Mesendoderm (in vitro differentiated cells): ENCODE results near the gene IRAK3.

Experiments
- DNase-seq: peaks from one replicate; pipeline ENCODE4 v3.0.0; 2013
- H2AK5ac ChIP-seq: 2 replicates; pipeline ENCODE4 v1.6.1; 2013; ENCODE audit warnings: low read length, inconsistent platforms
- H2BK120ac ChIP-seq: 2 replicates; pipeline ENCODE4 v1.6.1; 2013; ENCODE audit warnings: low read depth, mild to moderate bottlenecking, low read length, moderate library complexity, mixed read lengths
- H2BK15ac ChIP-seq: replicated peaks from 2 replicates; pipeline ENCODE4 v1.6.1; 2013; ENCODE audit warnings: low read depth, mild to moderate bottlenecking, moderate library complexity
- H2BK5ac ChIP-seq: 2 replicates; pipeline ENCODE4 v1.6.1; 2013; ENCODE audit warnings: low read length, inconsistent platforms
- H3K18ac ChIP-seq: 2 replicates; pipeline ENCODE4 v1.6.1; 2013; ENCODE audit warnings: mild to moderate bottlenecking, low read length, mixed read lengths
- H3K23ac ChIP-seq: one replicate; pipeline ENCODE4 v1.6.1; 2013; ENCODE audit warnings: low read length
- H3K27ac ChIP-seq: 2 replicates; pipeline ENCODE4 v1.5.1; 2013; ENCODE audit warnings: low read depth, mild to moderate bottlenecking, inconsistent platforms, low read length, moderate library complexity
- H3K27me3 ChIP-seq: 2 replicates; pipeline ENCODE4 v1.6.1; 2013; ENCODE audit warnings: low read length, control low read depth, mild to moderate bottlenecking, inconsistent platforms; ENCODE audit not compliant: insufficient read depth, poor library complexity
- H3K36me3 ChIP-seq: 2 replicates; pipeline ENCODE4 v1.6.1; 2013; ENCODE audit warnings: low read length, inconsistent platforms; ENCODE audit not compliant: control insufficient read depth, insufficient read depth
- H3K4ac ChIP-seq: one replicate; pipeline ENCODE4 v1.6.1; 2013; ENCODE audit warnings: low read depth, mild to moderate bottlenecking, low read length, moderate library complexity
- H3K4me1 ChIP-seq: 2 replicates; pipeline ENCODE4 v1.6.1; 2013; ENCODE audit warnings: low read depth, low read length, inconsistent platforms; ENCODE audit not compliant: control insufficient read depth
- H3K4me2 ChIP-seq: 2 replicates; pipeline ENCODE4 v1.6.1; 2013; ENCODE audit warnings: low read length
- H3K4me3 ChIP-seq: 2 replicates; pipeline ENCODE4 v1.5.1; 2013; ENCODE audit warnings: mild to moderate bottlenecking, low read length
- H3K56ac ChIP-seq: one replicate; pipeline ENCODE4 v1.6.1; 2013; ENCODE audit warnings: low read length
- H3K79me1 ChIP-seq: 2 replicates; pipeline ENCODE4 v1.6.1; 2013; ENCODE audit warnings: low read length, inconsistent platforms
- H3K79me2 ChIP-seq: 2 replicates; pipeline ENCODE4 v1.6.1; 2013; ENCODE audit warnings: mild to moderate bottlenecking, low read length; ENCODE audit not compliant: control insufficient read depth, insufficient read depth
- H3K9ac ChIP-seq: 2 replicates; pipeline ENCODE4 v1.6.1; 2013; ENCODE audit warnings: low read length, inconsistent platforms
- H4K5ac ChIP-seq: one replicate; pipeline ENCODE4 v1.6.1; 2013; ENCODE audit warnings: low read length
- H4K8ac ChIP-seq: one replicate; pipeline ENCODE4 v1.6.1; 2013; ENCODE audit warnings: low read depth, mild to moderate bottlenecking, control low read depth, low read length, moderate library complexity
- WGBS: extraction: QIAGEN DNeasy Blood & Tissue Kit; methylation state at CpG from one replicate; pipeline ENCODE4 v1.1.7; 2013; ENCODE audit warnings: low lambda C conversion rate, missing lambda C conversion rate; ENCODE audit not compliant: insufficient coverage; ENCODE audit errors: extremely low coverage; 5-methylcytosine and 5-hydroxymethylcytosine counted together

Gene IRAK3

GRCh38 chr12:66243911-66244310 lies 54.9 kb downstream of the IRAK3 start:
- DNase-seq: no peak
- peaks cover 7% of the 10 kb centered on the region for H3K4me1 ChIP-seq
- H3K79me1 ChIP-seq: no peaks in the 10 kb centered on the region
- no CpG with 5 or more reads among the region's 2 CpGs for WGBS
- no peak overlapping the region for H2BK120ac ChIP-seq
- no peak overlapping the region for H3K4me3 ChIP-seq
- no peak overlapping the region for H2BK15ac ChIP-seq
- no peak overlapping the region for H3K4me2 ChIP-seq
- H3K4ac ChIP-seq: no peak overlapping the region
- H3K9ac ChIP-seq: no peak overlapping the region
- H4K5ac ChIP-seq: no peak overlapping the region
- no peak overlapping the region for H3K23ac ChIP-seq
- no peaks in the 10 kb centered on the region for H3K27me3 ChIP-seq
- no peak overlapping the region for H4K8ac ChIP-seq
- no peak overlapping the region for H3K56ac ChIP-seq
- H3K18ac ChIP-seq: no peak overlapping the region
- H2AK5ac ChIP-seq: no peak overlapping the region
- no peaks in the 10 kb centered on the region for H3K36me3 ChIP-seq
- H3K27ac ChIP-seq: no peak overlapping the region
- H3K79me2 ChIP-seq: no peaks in the 10 kb centered on the region
- no peak overlapping the region for H2BK5ac ChIP-seq

GRCh38 chr12:66244446-66244845 lies 55.4 kb downstream of the IRAK3 start:
- no peak overlapping the region for H3K56ac ChIP-seq
- no peak overlapping the region for H3K4me2 ChIP-seq
- H3K27ac ChIP-seq: no peak overlapping the region
- H2AK5ac ChIP-seq: no peak overlapping the region
- H3K36me3 ChIP-seq: no peaks in the 10 kb centered on the region
- H3K4ac ChIP-seq: no peak overlapping the region
- H3K27me3 ChIP-seq: no peaks in the 10 kb centered on the region
- H4K8ac ChIP-seq: no peak overlapping the region
- H4K5ac ChIP-seq: no peak overlapping the region
- no peaks in the 10 kb centered on the region for H3K79me2 ChIP-seq
- H2BK5ac ChIP-seq: no peak overlapping the region
- no peak overlapping the region for H3K4me3 ChIP-seq
- no peak overlapping the region for H3K23ac ChIP-seq
- no peak overlapping the region for H2BK15ac ChIP-seq
- peaks cover 7% of the 10 kb centered on the region for H3K4me1 ChIP-seq
- no peak overlapping the region for H2BK120ac ChIP-seq
- no peak for DNase-seq
- no peak overlapping the region for H3K18ac ChIP-seq
- H3K79me1 ChIP-seq: no peaks in the 10 kb centered on the region
- H3K9ac ChIP-seq: no peak overlapping the region
- WGBS: no CpG with 5 or more reads among the region's 1 CpG

- no peak overlapping the region for H3K4ac ChIP-seq
- H3K79me2 ChIP-seq: no peaks in the 10 kb centered on the region
- DNase-seq: no peak
- no peak overlapping the region for H2BK120ac ChIP-seq
- no peak overlapping the region for H4K8ac ChIP-seq
- H3K79me1 ChIP-seq: no peaks in the 10 kb centered on the region
- H2BK15ac ChIP-seq: no peak overlapping the region
- no peak overlapping the region for H3K4me3 ChIP-seq
- no peak overlapping the region for H2AK5ac ChIP-seq
- no peak overlapping the region for H3K23ac ChIP-seq
- no peak overlapping the region for H3K9ac ChIP-seq
- no peak overlapping the region for H3K4me2 ChIP-seq
- no peaks in the 10 kb centered on the region for H3K36me3 ChIP-seq
- H3K18ac ChIP-seq: no peak overlapping the region
- no peak overlapping the region for H4K5ac ChIP-seq
- no peaks in the 10 kb centered on the region for H3K4me1 ChIP-seq
- H2BK5ac ChIP-seq: no peak overlapping the region
- no peak overlapping the region for H3K27ac ChIP-seq
- H3K56ac ChIP-seq: no peak overlapping the region
- no peaks in the 10 kb centered on the region for H3K27me3 ChIP-seq
Observed at GRCh38 chr12:66247741-66248140, 58.7 kb downstream of the IRAK3 start.

DNA sequence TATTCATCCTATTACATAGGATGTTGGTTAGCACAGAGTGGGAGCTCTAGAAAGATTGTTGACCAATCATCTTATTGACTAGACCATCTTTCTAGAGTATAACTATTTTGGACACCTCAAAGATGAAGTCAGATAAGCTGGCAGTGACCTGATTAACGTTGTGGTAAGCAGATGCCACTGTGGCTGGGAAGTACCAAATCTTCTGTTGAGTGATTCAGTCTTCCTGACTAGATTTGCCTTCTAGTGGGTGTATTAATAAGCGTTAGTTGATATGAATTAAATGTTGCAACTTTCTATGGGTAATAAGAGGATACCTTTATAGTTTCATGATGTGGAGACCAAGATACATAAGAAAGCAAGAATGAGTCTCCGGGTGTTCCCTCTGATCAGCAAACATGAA lies 62.0 kb downstream of the IRAK3 start:
- Histone ChIP-seq H4K5ac (no peak overlapping the region), H3K9ac (no peak overlapping the region), H3K79me2 (no peaks in the 10 kb centered on the region), H2BK15ac (no peak overlapping the region), H3K4me2 (no peak overlapping the region), H3K4ac (no peak overlapping the region), H3K79me1 (no peaks in the 10 kb centered on the region), H3K36me3 (no peaks in the 10 kb centered on the region), H2BK5ac (no peak overlapping the region), H4K8ac (no peak overlapping the region), H3K4me1 (no peaks in the 10 kb centered on the region), H2AK5ac (no peak overlapping the region), H3K23ac (no peak overlapping the region), H3K18ac (no peak overlapping the region), H3K56ac (no peak overlapping the region), H3K4me3 (no peak overlapping the region), H3K27me3 (no peaks in the 10 kb centered on the region), H3K27ac (no peak overlapping the region), H2BK120ac (no peak overlapping the region)
- WGBS: no CpG with 5 or more reads among the region's 3 CpGs
- no peak for DNase-seq

DNA sequence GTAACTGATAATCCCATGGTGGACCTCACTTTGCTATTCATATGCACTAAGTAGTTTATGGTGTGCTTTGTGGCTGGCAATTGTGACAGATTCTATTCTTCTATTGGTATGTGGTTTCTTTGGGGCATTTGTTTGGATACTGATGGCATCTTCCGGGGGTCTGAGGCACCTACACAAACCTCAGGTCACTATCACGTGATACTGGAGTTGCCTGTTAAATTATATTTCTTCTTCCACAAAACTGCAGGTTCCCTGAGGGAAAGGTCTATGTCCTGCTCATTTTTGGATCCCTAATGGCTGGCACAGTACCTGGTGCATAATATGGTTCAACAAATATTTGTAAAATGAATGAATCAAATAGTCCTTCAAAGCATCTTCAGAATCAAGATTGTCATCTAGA lies 63.8 kb downstream of the IRAK3 start:
- Histone ChIP-seq H3K4me1 (no peaks in the 10 kb centered on the region), H4K8ac (no peak overlapping the region), H3K18ac (no peak overlapping the region), H3K27me3 (no peaks in the 10 kb centered on the region), H3K9ac (no peak overlapping the region), H3K4me2 (no peak overlapping the region), H3K27ac (no peak overlapping the region), H2AK5ac (no peak overlapping the region), H3K56ac (no peak overlapping the region), H3K4me3 (no peak overlapping the region), H3K79me1 (no peaks in the 10 kb centered on the region), H2BK15ac (no peak overlapping the region), H3K4ac (no peak overlapping the region), H2BK5ac (no peak overlapping the region), H4K5ac (no peak overlapping the region), H3K23ac (no peak overlapping the region), H3K36me3 (no peaks in the 10 kb centered on the region), H3K79me2 (no peaks in the 10 kb centered on the region), H2BK120ac (no peak overlapping the region)
- WGBS: no CpG with 5 or more reads among the region's 2 CpGs
- no peak for DNase-seq

DNA sequence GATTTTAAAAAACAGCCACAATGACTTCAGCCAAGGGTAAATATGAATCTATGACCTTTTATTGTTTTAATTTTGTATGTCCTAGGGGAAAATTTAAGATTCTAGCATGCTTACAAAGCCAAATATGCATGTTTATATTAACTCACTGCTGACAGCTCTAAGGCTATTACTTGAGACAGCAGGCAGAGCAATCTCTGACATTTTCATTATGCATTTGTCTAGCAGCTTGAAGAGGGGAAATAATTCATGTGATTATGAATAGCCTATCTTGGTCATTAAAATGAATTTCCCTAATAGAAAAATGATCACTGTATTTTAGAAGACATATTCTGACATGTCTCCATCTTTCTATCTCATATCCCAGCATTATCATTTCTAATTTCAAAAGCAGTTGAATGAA lies 66.7 kb downstream of the IRAK3 start:
- Histone ChIP-seq H3K56ac (no peak overlapping the region), H3K36me3 (no peaks in the 10 kb centered on the region), H3K4me2 (no peak overlapping the region), H4K8ac (no peak overlapping the region), H3K18ac (no peak overlapping the region), H3K27me3 (no peaks in the 10 kb centered on the region), H3K79me1 (no peaks in the 10 kb centered on the region), H3K79me2 (no peaks in the 10 kb centered on the region), H3K4me1 (no peaks in the 10 kb centered on the region), H3K4ac (no peak overlapping the region), H2BK15ac (no peak overlapping the region), H3K9ac (no peak overlapping the region), H2BK5ac (no peak overlapping the region), H2AK5ac (no peak overlapping the region), H4K5ac (no peak overlapping the region), H3K27ac (no peak overlapping the region), H2BK120ac (no peak overlapping the region), H3K4me3 (no peak overlapping the region), H3K23ac (no peak overlapping the region)
- no peak for DNase-seq
